Parathyroid adenoma (tissue), 2 donors: ENCODE measurements around the gene MMRN1.

Experiments used
- H2AFZ ChIP-seq: fragments of 300-600 bp; sonication (generic); one replicate; pipeline ENCODE4 v1.7.0; 2017; ENCODE audit warnings: antibody characterized with exemption, mild to moderate bottlenecking
- H3K27ac ChIP-seq: fragments of 300-600 bp; sonication (generic); one replicate; pipeline ENCODE4 v1.7.0; 2017
- H3K27me3 ChIP-seq: fragments of 300-600 bp; sonication (generic); one replicate; pipeline ENCODE4 v1.7.0; 2017; ENCODE audit warnings: low read length; ENCODE audit not compliant: control insufficient read depth, insufficient read depth
- H3K36me3 ChIP-seq: fragments of 300-600 bp; sonication (generic); one replicate; pipeline ENCODE4 v1.7.0; 2017; ENCODE audit warnings: low read length; ENCODE audit not compliant: control insufficient read depth, insufficient read depth
- H3K4me1 ChIP-seq: fragments of 300-600 bp; sonication (generic); one replicate; pipeline ENCODE4 v1.7.0; 2017; ENCODE audit warnings: control low read depth
- H3K4me2 ChIP-seq: fragments of 300-600 bp; sonication (generic); one replicate; pipeline ENCODE4 v1.7.0; 2017; ENCODE audit warnings: low read length
- H3K4me3 ChIP-seq: fragments of 300-600 bp; sonication (generic); one replicate; pipeline ENCODE4 v1.7.0; 2017; ENCODE audit warnings: low read depth, low read length
- H3K79me2 ChIP-seq: fragments of 300-600 bp; sonication (generic); one replicate; pipeline ENCODE4 v1.7.0; 2017; ENCODE audit warnings: control low read depth
- H3K9ac ChIP-seq: fragments of 300-600 bp; sonication (generic); one replicate; pipeline ENCODE4 v1.7.0; 2017; ENCODE audit warnings: mild to moderate bottlenecking
- H3K9me3 ChIP-seq: fragments of 300-600 bp; sonication (generic); one replicate; pipeline ENCODE4 v1.7.0; 2017; ENCODE audit warnings: low read length; ENCODE audit not compliant: control insufficient read depth
- CTCF ChIP-seq: fragments of 300-600 bp; sonication (generic); IDR thresholded peaks from one replicate; pipeline ENCODE4 v1.7.0; 2017; ENCODE audit warnings: antibody characterized with exemption, mild to moderate bottlenecking
- donor health status: primary hyperparathyroidism.

MMRN1 gene

DNA sequence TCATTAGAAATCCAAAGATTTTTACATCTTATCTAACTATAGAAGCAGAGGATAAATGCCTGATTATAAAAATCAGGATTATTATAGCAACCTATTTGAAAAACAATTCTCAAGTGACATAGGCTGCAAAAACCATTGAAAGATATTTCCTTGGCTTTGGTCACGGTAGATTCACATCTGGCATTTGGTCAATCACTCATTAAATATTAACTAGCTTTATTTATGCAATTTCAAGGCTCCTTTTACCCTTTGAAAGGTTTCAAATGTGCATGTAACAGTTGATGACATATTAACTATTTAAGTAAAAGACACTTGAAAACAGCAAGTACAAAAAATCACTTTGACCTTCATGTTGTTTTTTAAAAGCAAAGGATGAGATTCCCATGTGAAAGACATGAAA lies 98.1 kb downstream of the MMRN1 start:
- H3K9ac ChIP-seq, result no peak overlapping the region
- no peaks in the 10 kb centered on the region for H3K36me3 ChIP-seq
- H3K4me1 ChIP-seq, result no peaks in the 10 kb centered on the region
- H3K79me2 ChIP-seq, result no peaks in the 10 kb centered on the region
- no peak overlapping the region for H3K4me3 ChIP-seq
- H3K9me3 ChIP-seq, result no peaks in the 10 kb centered on the region
- H3K27ac ChIP-seq, result no peak overlapping the region
- no peaks in the 10 kb centered on the region for H3K27me3 ChIP-seq
- no peak for TF ChIP-seq CTCF
- no peak overlapping the region for H2AFZ ChIP-seq
- no peak overlapping the region for H3K4me2 ChIP-seq

- no peak overlapping the region for H3K9ac ChIP-seq
- H3K4me1 ChIP-seq, result no peaks in the 10 kb centered on the region
- H3K27me3 ChIP-seq, result no peaks in the 10 kb centered on the region
- no peaks in the 10 kb centered on the region for H3K36me3 ChIP-seq
- H3K4me3 ChIP-seq, result no peak overlapping the region
- H3K9me3 ChIP-seq, result no peaks in the 10 kb centered on the region
- H2AFZ ChIP-seq, result no peak overlapping the region
- no peak for TF ChIP-seq CTCF
- H3K27ac ChIP-seq, result no peak overlapping the region
- no peak overlapping the region for H3K4me2 ChIP-seq
- no peaks in the 10 kb centered on the region for H3K79me2 ChIP-seq
Measured at GRCh38 chr4:89994176-89994873, 99.7 kb downstream of the MMRN1 start.

DNA sequence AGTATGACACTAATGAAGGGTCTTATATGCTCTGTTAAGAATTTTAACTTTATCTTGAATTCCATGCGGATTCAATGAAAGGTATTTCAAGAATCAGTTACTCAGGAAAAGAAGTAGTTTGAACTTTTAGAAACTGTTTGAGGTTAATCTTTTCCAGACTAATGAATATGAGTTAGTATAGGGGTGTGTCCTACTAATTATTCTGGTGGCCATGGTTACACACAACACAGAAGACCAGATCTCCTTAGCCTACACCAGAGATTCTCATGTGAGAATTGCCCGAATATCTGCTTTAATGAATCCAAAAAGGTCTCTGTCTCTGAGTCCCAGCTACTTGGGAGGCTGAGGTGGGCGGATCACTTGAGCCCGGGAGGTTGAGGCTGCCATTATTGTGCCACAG lies 100.4 kb downstream of the MMRN1 start:
- no peak for TF ChIP-seq CTCF
- no peak overlapping the region for H3K4me3 ChIP-seq
- H3K27me3 ChIP-seq, result no peaks in the 10 kb centered on the region
- H3K79me2 ChIP-seq, result no peaks in the 10 kb centered on the region
- H3K4me1 ChIP-seq, result no peaks in the 10 kb centered on the region
- H2AFZ ChIP-seq, result no peak overlapping the region
- no peak overlapping the region for H3K4me2 ChIP-seq
- H3K9ac ChIP-seq, result no peak overlapping the region
- no peaks in the 10 kb centered on the region for H3K9me3 ChIP-seq
- no peaks in the 10 kb centered on the region for H3K36me3 ChIP-seq
- H3K27ac ChIP-seq, result no peak overlapping the region

DNA sequence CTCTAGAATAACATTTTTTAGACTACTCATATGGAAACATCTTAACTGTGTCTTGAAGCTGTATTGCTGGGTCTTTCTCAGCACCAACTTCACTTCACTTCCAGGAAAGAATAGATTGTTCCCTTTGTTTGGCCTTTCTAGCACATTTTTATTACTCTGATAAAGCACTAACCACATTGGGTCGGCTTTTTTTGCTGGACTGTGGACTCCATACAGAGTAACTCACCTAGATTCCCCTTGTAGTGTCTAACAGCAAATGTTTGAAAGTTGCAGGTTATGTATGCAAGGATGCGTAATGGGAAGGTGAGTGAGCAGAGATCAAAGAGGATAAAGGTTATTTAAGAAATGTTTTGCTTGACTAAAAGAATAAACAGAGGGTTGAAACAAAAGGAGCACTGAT lies 101.2 kb downstream of the MMRN1 start:
- no peaks in the 10 kb centered on the region for H3K79me2 ChIP-seq
- no peak overlapping the region for H3K4me2 ChIP-seq
- H3K27ac ChIP-seq, result no peak overlapping the region
- H3K9me3 ChIP-seq, result no peaks in the 10 kb centered on the region
- H3K4me1 ChIP-seq, result no peaks in the 10 kb centered on the region
- H3K36me3 ChIP-seq, result no peaks in the 10 kb centered on the region
- TF ChIP-seq CTCF, result no peak
- no peak overlapping the region for H2AFZ ChIP-seq
- H3K4me3 ChIP-seq, result no peak overlapping the region
- H3K27me3 ChIP-seq, result no peaks in the 10 kb centered on the region
- H3K9ac ChIP-seq, result no peak overlapping the region

DNA sequence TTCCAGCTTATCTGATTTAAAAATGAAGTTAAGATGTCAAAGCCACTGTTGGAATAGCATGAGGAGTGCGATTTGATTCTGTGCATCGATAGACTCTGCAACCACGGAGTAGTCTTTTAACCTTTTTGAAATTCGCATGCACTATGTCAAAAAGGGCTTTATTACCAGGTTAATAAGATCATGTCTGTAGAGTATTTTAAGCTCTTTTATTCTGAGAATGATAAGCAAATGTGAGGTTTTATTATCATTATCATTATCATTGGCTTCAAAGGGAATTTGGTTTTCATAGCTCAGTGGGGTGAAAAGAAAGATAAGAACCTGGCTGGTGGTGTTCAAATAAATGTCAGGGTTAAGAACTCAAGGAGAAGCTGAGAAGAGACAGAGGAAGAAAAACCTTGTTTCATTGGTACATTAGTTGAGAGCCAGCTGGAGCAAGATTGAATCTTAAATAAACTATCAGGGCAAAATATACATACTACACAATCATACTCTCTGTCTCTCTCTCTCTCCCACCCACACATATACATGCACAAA lies 102.6 kb downstream of the MMRN1 start:
- Histone ChIP-seq H3K9ac (no peak overlapping the region), H3K9me3 (no peaks in the 10 kb centered on the region), H3K36me3 (no peaks in the 10 kb centered on the region), H3K79me2 (no peaks in the 10 kb centered on the region), H3K4me2 (no peak overlapping the region), H3K27me3 (no peaks in the 10 kb centered on the region), H2AFZ (no peak overlapping the region), H3K27ac (no peak overlapping the region), H3K4me3 (no peak overlapping the region), H3K4me1 (no peaks in the 10 kb centered on the region)
- TF ChIP-seq CTCF, result no peak
